LoVo (cell line): ENCODE measurements around the gene CSNK2A2.

Experiments
- DNase-seq: peaks from one replicate; pipeline ENCODE4 v3.0.0-alpha.2; 2016; ENCODE audit warnings: low spot score

Gene CSNK2A2

DNA sequence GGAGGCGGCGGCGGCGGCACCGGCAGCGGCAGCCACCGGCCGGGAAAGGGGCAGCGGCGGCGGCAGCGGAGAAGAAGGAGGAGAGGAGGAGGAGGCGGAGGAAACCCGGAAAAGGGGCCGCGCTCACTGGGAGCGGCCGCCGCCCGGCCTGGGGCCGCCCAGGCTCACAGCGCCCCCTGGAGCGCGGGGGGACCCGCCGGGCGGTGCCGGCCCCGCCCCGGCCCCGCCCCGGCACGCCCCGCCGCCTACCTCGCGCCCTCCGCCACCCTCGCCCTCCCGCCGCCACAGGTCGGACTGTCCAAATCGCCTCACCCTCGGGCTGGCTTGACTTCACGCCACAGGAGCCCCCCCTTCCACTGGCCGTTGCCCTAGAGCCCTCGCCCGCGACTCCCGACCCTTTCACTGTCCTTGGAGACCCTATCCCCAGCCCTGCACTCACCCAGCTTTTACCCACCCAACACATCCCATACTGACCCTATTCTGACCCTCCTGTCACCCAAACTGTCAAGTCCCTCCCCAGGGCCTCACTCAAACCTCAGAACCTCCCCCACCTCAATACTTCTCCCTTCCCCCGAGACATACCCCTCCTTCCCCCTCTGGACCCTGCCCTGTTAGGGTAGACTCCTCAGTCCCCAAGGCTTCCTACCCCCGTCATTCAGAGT, at the start of gene CSNK2A2:
Gene CSNK2A2 (minus strand): TSS at position 85 of the 662 bp plus-strand sequence. CDS start 370 bp downstream, outside the sequence.
- peak; percentile 82 for DNase-seq

DNA sequence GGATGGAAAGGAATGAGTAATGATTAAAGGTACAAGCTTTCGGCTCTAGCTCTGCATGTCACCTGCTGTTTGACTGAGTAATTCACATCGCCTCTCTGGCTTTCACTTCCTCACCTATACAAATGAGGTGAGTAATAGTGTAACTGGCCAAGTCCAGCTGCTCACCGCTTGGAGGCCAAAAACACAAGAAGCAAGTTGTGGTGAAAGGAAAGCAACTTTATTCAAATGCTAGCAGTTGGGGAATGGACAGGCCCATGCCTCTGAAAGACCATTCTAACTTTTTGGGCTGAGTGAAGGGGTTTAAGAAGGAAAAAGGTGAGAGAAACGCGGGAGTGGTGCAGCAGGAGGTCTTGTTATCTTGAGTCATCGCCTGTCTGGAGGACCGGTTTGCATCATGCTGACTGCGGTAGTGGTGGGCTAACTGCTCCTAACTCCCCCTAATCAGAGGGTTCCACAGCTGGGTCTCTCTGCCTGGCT, 45.7 kb upstream of the CSNK2A2 start:
- DNase-seq: no peak

DNA sequence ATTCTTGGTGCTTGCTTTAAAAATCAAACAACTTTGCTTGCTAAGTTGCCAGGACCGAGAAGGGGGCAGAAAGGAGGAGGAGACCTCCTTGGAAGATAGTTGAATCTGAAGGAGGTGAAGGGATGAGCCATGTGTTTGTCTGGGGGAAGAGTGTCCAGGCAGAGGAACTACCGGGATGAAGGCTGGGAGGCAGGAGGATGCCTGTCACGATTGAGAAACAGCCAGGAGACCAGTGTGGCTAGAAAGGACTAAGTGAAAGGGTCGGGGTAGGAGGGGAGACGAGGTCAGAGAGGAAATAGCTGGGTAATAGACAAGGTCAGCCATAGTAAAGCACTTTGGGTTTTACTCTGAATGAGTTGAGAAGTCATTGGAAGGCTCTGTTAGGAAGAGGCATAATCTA, 38.9 kb upstream of the CSNK2A2 start:
- DNase-seq: no peak

DNA sequence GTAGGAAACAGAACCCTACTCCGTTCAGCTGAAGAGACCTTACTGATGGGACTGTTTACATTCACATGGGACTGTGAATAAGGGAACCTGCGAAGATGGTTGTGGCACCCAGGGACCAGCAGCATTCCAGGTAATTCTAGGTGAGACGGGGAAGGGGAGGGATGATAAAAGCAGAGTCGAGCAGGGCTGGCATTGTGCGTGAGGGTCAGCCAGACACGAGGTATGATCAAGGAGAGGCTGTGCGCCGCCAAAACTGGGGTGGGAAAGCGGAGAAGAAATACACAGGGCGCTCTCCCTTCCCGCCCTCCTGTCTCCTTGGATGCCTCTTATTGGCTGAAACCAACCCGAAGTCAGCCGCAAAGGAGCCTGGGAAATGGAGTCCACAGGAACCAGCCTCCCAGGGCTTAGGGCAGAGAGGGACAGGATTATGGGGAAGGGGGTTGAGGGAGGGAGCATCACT, 38.4 kb upstream of the CSNK2A2 start:
- peak; percentile 57 for DNase-seq

DNA sequence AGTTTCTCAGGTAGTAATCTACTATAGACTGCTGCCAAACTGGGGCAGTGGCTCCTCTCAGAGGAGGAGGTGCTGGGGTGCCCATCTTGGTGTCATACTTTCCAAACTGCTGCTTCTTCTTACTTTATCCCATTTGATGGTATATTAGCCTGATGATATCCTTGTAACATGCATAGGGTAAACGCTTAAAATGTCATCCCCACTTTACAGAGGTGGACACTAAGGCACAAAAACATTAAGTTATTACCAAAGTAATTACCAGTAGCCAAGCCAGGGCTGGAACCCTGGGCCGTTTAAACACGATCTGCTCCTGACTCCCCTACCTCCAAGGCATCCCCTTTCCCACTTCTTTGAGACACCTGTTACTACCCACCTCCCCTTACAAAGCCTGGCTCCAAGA, 37.8 kb upstream of the CSNK2A2 start:
- no peak for DNase-seq

DNA sequence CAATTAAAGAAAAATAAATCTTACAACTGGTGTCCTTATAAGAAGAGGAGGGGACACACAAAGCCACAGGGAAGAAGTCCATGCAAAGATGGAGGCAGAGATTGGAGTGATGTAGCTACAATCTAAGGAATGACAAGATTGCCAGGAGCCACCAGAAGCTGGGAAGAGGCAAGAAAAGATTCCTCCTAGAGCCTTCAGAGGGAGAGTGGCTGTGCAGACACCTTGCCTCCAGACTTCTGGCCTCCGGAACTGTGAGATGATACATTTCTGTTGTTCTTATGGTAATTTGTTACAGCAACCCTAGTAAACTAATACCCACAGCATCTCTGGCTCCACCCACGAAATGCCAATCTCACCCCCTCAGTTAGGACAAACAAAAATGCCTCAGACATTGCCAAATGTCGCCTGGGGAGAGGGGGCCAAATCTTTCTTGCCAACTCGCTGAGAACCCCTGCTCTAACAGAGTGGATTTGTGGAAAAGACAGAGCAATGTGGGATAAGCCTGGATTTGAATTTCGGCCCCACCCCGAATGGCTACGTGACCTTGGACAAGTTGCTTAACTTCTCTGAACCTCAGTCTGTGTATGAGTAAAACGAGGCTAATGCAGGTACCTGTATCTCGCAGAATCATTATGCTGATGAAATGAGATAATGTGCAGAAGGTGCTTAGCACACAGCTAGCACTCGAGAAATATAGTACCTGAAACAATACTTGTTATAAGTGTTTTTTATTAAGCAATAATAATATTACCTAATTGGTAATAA, 37.1 kb upstream of the CSNK2A2 start:
- DNase-seq: no peak

DNA sequence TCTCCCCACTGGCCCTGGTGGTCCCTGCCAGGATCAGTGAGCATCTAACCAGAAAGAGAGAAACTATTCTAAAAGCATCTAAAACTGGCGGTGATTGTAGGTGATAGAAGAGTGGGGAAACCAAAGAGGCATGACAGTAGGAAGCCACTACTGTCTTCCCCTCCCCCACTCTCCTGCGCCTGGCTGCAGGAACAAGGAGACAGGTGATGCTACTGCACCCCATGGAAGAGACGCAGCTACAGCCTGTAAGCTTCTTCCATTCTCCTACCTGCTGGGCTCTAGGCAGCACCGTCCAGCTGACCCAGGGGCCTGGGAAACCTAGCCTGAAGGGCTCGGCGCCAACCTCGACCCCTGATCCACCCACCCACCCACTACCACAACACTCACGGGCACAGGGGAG, 32.4 kb upstream of the CSNK2A2 start:
- no peak for DNase-seq

DNA sequence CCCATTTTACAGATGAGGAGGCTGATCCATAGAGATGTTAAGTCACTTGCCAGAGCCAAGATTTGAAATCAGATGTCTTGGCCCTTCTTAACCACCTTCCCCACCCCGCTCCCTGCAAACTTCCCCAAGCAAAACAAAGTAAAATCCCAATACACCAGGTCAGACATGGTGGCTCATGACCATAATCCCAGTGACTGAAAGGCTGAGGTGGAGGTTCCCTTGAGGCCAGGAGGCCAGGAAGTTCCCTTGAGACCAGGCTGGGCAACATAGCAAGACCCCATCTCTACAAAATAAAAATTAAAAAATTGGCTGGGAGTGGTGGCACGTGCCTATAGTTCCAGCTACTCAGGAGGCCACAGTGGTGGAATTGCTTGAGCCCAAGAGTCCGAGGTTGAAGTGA, 28.9 kb upstream of the CSNK2A2 start:
- DNase-seq: no peak

DNA sequence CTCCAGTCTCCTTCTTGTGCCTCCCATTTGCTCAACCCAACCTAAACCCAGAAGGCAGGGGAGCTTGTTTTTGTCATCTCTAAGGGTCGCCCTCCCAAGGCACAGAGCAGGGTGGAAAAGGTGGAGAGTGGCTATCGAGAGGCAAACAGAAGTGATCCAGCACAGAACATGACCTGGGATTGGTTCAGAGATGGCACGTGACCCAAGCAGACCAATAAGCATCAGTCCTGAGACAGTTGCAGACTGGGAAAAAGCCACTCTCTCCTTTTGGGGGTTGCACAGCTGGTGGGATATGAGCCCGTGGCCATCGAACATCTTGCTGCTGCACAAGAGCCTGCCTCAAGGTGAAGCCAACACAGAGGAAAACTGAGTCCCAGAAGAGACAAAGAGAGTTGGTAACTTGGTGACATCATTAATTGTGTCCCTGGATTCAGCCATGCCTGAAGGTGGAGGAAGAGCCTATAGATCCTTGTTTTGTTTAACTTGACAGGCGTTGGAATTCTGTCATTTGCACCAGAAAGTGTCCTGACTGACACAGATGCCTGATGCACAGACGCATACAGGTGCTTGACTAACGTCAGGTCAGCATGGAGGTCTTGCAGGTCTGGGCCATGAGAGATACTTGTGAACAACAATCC, 28.2 kb upstream of the CSNK2A2 start:
- DNase-seq: no peak

DNA sequence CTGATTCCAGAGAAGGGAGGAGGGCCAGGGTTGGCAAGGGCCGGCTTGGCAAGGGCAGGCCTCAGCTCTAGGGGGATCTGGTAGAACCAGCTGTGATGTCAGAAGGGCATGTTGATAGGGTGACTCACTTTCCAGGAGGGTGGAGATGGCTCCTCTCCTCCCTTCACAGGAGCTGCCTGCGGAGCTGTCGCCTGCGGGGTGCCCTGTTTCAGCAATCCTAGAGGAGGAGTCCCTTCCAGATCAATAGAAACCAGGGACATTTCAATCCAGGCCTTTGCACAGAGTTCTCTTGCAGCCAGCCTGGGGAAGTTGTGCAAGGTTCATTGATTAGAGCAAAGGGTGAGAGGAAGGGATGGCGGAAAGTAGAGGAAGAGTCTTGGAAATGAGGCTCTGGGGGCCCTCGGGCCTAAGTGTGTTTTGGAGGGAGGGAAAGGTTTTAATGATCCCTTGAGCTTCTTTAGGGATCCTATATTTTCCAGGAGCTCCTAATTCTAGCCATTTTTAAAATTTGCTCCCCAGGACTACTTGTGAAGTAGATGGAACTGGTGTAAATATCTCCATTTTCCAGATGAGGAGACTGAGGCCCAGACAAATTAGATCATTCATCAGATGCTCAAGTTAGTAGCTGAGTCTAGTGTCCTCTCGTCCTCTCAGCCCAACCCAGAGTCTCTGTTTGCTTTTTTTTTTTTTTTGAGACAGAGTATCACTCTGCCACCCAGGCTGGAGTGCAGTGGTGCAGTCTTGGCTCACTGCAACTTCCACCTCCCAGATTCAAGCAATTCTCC, 24.8 kb upstream of the CSNK2A2 start:
- DNase-seq: peak; percentile 39

DNA sequence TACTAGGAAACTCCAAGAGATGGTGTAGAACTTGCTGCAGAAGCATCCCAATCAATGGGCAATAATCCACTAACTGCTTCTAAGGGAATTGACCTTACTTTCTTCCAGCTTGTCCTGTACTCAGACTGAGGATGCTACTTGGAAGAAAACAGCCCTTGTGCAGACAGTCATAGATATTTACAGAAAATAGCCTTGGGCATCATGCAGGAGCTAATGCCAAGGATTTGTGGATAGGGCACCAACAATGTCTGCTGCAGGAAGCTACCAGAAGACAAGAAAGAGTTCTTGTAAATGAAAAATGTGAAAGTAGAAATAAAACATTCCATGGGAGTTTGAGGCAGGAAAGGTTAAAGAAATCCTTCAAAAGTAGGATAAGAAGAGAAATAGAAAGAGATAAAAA, 21.5 kb upstream of the CSNK2A2 start:
- DNase-seq: no peak

DNA sequence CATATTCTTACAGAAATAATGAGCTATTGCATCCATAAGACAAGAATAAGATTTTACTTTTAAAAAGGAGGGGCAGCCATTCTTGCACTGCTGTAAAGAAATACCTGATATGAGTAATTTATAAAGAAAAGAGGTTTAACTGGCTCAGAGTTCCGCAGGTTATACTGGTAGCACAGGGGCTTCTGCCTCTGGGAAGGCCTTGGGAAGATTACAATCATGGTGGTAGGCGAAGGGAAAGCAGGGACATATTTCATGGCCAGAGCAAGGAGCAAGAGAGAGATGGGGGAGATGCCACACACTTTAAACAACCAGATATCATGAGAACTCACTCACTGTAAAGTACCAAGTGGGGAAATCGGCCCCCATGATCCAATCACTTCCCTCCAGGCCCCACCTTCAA, 20.9 kb upstream of the CSNK2A2 start:
- no peak for DNase-seq

DNA sequence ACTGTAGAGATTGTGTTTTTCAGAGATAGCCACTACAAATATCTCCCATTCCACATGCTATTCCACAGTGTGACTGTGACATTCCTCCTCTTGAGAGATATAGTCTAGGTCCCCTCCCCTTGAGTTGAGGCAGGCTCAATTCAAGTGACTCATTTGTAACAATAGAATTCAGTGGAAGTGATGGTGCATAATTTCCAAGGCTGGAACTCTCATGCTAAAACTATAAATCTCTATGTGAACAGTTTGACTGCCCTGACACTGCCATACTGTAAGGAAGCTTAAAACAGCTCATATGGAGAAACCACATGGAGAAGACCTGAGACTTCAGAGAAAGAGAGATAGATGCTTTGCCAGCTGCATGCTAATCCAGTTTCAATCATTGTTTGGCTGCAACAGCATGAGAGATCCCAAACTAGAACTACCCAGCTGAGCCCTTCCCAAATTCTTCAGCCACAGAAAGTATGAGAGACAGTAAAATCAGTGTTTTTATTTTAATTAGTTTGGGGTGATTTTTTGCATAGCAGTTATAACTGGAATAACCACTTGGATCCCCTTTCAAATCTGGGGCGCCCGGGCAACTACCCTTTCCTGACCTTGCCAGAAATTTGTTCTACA, 19.5 kb upstream of the CSNK2A2 start:
- DNase-seq: no peak

DNA sequence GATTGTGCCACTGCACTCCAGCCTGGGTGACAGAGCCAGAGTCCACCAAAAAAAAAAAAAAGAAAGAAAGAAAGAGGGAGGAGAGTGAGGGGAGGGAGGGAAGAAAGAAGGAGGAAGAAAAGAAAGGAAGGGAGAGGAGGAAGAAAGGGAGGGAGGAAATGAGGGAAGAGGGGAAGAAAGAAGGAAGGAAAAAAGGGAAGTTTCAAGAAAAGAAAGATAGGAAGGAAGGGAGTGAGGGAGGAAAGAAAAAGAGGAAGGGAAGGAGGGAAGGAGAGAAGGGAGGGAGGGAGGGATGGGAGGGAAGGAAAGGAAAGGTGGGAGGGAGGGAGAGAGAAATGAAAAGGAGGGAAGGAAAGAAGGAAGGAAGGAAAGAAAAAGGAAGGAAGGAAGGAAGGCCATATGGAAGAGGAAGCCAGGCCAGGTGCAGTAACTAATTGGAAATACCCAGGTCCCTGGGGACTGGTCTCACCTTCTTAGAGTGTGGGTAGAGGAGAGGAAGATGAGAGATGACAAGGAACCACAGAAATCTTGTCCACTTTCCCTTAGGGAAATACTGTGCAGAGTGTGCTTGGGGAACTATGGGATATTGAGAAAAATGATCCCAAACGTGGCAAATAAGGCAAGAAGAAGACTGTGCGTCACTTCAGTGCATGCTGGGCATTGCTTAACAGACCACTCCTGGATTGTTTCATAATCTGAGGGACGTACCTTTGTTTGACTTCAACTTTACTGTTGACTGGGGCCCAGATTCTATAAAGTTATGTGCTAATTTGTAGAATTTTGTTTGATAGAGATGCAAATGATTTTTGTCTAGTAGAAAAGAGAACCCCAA, 15.1 kb upstream of the CSNK2A2 start:
- DNase-seq: no peak

DNA sequence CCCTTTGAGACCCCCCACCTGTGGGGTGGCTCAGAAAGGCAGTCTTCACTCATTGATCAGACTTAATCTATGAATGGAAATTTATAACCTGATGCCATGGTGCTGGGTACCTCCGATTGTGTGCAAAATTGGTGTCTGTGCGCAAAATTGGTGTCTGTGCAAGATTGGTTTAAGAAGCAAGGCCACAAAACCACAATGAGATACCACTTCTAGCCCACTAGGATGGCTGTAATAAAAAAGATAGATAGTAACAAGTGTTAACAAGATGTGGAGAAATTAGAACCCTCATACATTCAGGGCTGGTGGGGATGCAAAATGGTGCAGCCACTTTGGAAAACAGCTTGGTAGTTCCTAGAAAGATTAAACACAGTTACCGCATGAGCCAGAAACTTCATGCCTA, 13.9 kb upstream of the CSNK2A2 start:
- DNase-seq: no peak

DNA sequence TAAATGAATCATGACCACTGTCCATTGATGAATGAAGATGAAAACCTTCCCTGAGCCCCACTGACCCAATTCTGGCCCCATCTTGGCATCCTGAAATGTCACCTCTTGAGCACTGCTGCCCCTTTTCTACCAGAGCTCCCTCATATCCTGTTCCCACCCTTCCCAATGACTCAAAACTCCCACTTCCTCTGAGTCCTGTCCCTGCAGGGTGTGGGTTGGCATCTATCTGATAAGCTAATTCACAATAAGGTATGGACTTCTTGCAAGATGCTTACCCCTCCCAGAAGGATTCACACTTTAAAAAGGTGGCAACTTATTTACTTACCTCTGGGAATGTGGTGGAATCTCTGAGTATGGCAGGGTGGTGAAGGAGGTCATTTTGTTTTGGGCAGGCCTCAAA, 13.3 kb upstream of the CSNK2A2 start:
- no peak for DNase-seq

DNA sequence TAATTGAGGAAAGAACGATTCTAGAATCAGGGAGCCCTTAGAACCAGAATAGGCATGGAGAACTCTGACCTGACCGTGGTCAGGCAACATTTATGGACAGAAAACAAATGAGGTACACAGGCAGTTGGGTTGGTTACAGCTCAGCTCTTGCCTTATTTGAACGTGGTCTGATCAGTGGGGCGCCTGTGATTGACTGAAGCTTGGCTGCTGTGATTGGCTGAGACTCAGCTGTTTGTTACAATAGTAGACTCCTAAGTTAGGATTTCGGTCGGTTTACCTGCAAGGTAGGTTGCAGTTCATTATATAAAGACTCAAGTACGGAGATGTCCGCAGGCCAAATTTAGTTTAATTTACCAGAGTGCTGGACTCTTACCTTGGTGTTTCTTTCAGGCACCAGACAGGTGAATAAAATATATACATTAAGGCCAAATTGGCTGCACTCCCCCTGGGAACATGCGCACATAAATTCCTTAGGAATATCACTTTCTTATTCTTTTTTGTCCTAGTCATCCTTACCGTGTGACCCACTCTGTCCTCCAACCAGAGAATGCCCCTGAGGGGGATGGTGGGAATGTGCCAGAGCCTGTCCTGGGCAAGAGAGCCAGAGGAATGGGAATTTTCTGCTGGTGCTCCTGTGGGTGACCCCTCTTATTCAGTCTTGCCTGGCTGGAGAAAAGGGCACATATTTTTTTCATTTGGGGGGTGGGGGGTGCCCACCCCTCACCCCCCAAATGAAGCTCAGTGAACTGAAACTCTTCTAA, 7.5 kb upstream of the CSNK2A2 start:
- DNase-seq: no peak

DNA sequence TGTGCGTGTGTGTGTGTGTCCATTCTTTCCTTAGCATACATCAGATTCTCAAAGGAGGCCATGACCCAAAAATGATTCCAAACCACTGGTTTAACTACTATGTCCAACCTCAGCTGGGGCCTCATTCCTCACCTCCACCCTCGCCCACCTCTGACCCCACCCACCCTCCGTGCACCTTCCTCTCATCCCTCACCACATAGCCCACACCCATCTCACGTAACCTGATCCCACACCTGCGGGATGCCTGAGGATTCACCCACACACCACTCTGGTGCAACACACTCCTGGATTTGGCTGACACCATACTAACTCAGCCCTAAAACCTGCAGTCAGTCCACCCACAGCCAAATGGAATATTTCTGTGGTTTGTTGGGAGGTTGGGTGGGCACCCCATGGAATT, 3.3 kb upstream of the CSNK2A2 start:
- no peak for DNase-seq

DNA sequence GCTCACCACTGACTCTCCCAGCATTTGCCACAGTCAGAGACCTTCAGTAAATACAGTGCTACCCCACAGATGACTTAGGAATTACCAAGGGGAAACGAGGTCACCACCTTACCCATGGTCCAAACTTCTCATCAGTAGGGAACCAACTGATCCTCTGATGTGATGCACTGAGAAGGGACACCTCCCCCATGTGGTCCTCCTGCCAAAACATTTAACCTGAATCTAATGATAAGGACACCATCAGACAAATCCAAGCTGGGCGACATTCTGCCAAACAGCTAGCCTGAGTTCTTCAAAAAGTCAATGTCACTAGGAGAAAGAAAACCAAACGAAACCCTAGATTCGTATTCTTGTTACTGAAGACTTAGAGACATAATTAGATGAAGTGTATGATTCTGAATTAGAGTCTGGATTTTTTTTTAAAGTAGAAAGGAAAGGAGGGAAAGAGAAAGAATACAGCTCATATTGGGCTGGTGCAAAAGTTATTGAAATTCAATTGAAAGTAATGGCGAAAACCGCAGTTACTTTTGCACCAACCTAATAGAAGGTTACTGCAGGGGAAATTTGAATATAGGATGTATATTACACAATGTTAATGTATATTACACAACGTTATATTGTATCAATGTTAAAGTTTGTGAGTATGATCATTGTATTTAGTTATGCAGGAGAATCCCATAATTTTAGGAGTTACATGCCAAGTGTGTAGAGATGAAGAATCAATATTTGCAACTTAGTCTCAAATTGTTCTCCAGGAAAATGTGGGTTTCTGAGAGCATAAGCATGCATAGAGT, 2.3 kb upstream of the CSNK2A2 start:
- DNase-seq: no peak
